ENCODE measurements around the gene SH3RF2.
"Not testable (repeated sequence)": the region's sequence is repeated elsewhere in the genome, so short reads cannot be mapped to it uniquely, and the experiment has no call there.

Gene SH3RF2, protein sequence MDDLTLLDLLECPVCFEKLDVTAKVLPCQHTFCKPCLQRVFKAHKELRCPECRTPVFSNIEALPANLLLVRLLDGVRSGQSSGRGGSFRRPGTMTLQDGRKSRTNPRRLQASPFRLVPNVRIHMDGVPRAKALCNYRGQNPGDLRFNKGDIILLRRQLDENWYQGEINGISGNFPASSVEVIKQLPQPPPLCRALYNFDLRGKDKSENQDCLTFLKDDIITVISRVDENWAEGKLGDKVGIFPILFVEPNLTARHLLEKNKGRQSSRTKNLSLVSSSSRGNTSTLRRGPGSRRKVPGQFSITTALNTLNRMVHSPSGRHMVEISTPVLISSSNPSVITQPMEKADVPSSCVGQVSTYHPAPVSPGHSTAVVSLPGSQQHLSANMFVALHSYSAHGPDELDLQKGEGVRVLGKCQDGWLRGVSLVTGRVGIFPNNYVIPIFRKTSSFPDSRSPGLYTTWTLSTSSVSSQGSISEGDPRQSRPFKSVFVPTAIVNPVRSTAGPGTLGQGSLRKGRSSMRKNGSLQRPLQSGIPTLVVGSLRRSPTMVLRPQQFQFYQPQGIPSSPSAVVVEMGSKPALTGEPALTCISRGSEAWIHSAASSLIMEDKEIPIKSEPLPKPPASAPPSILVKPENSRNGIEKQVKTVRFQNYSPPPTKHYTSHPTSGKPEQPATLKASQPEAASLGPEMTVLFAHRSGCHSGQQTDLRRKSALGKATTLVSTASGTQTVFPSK

DNA sequence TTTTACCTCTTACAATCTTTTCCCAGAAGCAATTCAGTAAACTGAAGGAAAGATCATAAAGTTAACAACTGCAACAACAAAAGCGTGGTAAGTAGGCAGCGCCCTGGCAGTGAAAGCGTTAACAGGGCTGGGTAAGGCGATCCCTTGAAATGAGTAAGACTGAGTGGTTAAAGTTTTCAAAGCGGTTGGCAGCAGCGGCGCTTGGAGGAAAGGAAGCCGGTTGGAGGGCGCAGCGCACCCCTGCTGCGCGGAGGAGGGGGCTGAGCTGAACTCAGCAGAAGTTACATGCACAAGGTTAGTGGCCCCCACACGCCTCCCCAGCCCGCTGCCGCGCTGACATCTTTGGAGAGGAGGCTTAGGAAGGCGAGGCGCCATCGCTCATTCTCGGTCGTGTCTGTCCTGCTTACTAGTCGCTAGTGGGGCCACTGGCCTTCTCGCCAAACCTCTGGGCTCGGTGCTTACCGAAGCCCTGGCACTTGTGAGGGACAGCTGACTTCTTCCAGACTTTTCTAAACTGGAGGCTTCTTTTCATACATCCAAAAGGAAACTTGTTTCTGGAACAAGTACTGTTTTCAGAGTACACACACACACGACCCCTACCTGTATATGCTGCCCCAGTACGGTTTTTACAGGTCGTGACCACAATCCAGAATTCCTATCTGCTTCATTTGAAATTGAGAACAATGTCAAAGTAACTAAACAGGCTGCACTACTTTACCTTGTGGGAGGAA is at the start of gene SH3RF2:
TSS of gene SH3RF2 (plus strand) at position 178 of the 731 bp plus-strand sequence. CDS start 1,351 bp downstream, outside the sequence.
- peak; percentile 89 for DNase-seq (ENCODE audit: low read depth)

- DNase-seq (ENCODE audit: low read depth): no peak
Measured at GRCh38 chr5:145887217-145887616, 49.2 kb upstream of the SH3RF2 start.

GRCh38 chr5:145887976-145888574 is 48.3 kb upstream of the SH3RF2 start:
- peak; percentile 68 for DNase-seq (ENCODE audit: low read depth)

DNA sequence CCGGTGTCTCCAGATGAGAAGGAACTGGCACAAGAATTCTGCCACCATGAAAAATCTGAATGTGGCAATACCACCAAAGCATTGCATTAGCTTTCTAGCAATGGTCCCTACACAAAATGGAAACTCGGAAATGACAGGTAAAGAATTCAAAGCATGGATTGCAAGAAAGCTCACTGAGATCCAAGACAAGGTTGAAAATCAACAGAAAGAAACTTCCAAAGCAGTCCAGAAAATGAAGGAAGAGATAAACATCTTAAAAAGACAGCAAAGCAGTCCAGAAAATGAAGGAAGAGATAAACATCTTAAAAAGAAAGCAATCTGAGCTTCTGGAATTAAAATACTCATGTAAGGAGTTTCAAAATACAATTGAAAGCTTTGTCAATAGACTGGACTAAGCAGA is 46.8 kb upstream of the SH3RF2 start:
- no peak for DNase-seq (ENCODE audit: low read depth)

GRCh38 chr5:145891378-145891777 is 45.0 kb upstream of the SH3RF2 start:
- DNase-seq (ENCODE audit: low read depth): not testable (repeated sequence)

GRCh38 chr5:145898171-145898570 is 38.2 kb upstream of the SH3RF2 start:
- no peak for DNase-seq (ENCODE audit: low read depth)

DNA sequence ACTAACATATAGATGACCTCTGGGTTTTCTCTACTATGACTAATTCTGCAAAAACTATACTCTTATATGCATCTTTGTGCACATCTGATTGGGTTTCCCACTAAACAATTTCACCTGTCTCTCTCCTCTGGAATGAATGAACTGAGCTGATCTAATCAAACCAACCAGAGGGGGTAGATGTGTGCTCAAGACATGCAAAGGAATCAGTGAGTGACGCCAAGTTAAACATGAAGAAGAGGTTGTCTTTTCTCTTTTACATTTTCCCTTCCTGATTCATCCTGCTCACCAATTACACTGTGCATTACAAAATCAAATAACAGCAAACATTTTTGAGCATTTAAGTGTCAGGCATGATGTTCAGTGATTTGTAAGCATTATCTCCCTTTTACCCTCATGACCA is 34.0 kb upstream of the SH3RF2 start:
- no peak for DNase-seq (ENCODE audit: low read depth)

DNA sequence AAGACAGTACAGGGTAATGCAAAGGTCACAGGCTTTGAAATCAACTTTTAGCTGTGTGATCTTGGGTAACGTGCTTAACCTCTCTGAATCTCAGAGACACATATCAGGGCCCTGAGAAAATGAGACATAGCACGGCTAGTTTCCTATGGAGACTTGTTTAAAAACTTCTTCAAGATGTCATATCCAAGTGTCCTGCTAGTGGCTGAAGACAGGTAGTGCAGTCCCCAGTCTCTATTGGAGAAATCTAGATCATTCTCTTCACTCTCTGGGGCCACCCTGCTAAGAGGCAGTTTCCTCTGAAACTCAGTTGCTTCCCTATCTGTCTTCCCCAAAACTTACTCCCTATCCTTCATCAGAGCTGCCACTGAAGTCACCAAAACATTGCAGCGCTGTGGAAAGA is 33.3 kb upstream of the SH3RF2 start:
- DNase-seq (ENCODE audit: low read depth): peak; percentile 44

DNA sequence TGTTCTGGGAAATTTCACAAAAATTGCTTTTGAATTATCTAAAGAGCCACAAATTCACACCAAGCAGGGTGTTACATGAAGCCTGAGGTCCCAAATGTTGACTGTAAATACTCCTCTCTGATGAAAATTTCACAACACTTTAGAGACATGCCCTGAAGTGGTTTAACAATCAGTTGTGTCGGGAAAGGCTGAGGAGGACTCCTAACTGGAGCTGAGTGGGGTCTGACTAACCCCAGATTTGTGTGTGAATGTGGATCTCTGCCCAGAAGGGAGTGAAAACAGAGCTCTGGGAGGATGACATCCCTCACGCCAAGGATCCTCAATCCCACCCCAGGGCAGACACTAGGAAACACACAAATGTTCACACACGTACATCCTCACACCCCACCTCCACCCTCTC is 32.5 kb upstream of the SH3RF2 start:
- peak; percentile 31 for DNase-seq (ENCODE audit: low read depth)

DNA sequence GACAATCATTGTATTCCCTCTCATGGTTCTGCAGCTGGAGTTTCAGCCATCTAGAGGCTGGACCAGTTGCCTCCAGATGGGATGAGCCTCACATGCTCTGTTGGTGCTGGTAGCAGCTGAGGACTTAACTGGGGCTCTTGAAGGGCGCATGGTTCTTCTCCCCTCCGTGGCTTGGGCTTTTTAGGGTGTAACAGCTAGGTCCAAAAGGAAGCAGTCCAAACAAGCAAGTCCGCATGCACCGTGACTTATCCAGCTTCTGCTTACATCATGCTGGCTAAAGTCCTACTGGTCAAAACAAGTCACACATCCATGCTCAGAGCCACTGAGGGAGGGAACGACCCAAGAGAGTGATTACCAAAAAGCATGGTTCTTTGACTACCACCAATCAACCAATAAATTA is 31.6 kb upstream of the SH3RF2 start:
- DNase-seq (ENCODE audit: low read depth): no peak

- no peak for DNase-seq (ENCODE audit: low read depth)
Measured at GRCh38 chr5:145906401-145906800, 30.0 kb upstream of the SH3RF2 start.

GRCh38 chr5:145908206-145908960 is 28.0 kb upstream of the SH3RF2 start:
- peak; percentile 35 for DNase-seq (ENCODE audit: low read depth)

DNA sequence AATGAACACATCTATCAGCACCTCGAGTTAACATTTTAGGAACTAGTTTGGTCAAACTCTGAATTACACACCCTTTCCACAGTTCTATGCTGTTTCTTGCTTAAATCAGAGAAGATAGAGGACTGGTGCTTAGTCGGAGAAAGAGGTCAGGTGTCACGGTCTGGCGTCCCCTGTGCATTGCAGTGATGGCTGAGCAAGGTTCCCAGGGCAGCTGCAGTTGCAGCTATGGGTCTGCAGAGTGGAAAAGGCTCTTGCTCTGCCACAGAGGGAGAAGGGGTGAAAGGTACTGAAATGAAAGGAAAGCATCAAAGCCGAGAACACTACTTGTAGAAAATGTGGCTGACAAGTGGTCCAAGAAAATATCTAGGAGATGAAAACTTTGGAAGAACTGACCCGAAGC is 25.2 kb upstream of the SH3RF2 start:
- no peak for DNase-seq (ENCODE audit: low read depth)

DNA sequence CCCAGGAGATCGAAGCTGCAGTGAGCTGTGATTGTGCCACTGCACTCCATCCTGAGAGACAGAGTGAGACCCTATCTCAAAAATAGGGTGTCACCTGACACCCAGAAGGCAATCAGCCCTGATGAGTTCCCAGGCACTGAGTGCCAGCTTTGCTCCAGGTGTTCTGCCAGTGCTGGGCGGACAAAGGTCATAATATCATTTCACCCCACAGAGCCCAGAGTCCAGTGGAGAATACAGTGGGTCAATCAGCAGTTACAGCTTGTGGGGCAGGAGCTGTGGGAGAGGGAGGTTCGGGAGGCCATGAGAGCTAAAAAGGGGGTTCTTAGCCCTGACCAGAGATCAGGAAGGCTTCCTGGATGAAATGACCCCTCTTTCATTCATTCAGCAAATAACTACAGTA is 24.4 kb upstream of the SH3RF2 start:
- DNase-seq (ENCODE audit: low read depth): no peak

- DNase-seq (ENCODE audit: low read depth): no peak
Measured at GRCh38 chr5:145912594-145912993, 23.8 kb upstream of the SH3RF2 start.

DNA sequence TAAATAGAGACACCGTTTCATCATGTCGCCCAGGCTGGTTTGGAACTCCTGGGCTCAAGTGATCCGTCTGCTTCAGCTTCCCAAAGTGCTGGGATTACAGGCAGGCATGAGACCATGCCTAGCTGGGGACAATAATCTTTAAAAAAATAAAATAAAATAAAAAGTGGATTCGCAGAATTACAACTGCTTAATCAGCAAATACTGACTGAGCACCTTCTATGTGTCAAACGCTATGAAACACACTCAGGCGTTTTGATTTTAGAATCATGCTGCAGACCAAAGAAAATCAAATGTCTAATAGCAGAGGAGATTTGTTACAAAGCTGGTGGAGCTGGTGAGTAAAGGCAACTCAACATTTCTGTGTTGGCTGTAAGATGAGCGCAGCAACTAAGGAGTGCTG is 22.7 kb upstream of the SH3RF2 start:
- no peak for DNase-seq (ENCODE audit: low read depth)

DNA sequence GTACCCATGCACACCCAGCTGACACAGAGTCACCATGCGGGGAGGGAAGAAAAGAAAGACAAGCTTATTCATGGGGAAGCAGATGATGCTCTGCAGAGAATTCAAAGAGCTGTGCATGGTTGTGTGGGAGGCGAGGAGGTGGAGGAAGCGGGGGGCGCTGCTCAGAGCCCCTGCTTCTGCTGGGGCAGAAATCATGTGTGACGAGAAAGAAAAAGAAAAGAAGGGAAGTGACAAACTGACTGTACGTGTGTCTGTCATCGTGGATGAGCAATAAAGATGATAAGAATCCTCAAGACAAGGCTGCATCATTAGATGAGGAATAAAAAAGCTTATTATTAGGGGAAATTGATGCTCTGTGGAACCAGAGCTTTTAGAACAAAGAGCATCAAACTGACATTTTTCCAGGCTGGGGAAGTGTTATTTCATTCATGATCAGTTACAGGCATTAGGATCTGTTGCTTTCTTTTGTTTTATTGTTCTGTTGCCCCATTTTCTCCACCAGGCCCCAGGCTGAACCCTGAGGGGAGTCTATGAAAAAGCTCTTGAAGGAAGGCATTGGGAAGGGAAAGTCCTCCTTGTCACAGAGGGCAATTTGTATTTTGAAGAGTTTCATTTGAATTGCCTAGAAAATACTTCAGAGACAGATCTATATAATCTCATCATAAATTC is 20.3 kb upstream of the SH3RF2 start:
- no peak for DNase-seq (ENCODE audit: low read depth)

DNA sequence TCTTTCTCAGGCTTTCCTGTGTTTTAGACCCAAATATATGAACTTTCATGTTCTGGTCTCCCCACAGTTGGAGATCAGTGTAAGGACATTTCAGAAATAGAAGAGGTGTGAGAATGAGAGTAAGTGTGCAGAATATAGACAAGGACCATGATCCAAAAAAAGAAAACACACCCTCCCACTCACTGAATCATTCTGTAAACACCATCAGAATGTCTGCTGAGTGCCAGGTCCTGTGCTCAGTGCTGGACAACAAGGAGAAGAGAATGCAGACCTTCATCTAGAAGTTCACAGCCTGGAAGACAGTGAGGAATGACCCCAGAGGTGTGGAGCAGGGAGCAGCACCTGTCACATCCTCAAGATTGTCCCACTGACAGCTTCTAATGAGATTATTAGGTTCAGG is 19.1 kb upstream of the SH3RF2 start:
- no peak for DNase-seq (ENCODE audit: low read depth)

DNA sequence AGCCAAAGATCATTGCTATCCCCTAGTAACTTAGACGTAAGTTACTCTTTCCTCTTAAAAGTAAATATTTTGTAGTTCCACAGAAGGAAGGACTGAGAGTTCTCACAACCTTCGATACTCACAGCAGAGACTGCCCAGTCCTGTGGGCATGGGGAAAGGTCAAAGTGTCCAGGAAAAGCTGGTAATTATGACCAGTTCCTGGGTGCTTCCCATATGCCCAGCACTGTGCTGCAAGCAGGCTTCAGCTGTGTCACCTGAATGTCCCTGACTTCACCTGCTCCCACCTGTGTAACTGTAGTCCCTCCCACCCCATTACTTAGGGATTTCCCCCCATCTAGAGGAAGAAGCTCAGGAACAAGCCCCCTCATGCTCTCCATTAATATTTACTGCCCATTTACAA is 18.0 kb upstream of the SH3RF2 start:
- no peak for DNase-seq (ENCODE audit: low read depth)

DNA sequence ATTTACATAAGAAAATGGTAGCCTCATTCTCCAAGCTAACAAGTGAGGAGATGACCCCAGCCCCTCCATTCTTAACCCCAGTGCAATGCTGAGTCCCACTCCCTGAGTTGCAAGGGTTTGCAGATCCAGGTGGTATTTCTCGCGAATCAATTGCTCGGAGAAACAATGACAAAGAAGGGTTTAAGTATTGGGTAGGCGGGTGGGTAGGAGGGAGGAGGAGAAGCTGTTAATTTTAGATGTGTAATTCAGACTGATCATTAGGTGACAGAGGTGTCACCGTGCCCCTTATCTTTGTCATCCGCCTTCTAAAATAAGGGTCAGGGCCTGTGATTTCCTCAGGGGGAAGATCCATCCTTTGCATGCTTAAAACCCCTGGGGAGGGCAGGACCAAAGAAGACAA is 17.0 kb upstream of the SH3RF2 start:
- DNase-seq (ENCODE audit: low read depth): no peak
